HCT116 (cell line): ENCODE data around the gene CELSR3. TPM values are rescaled to one million over a fixed set of nuclear protein-coding genes. Genes with fewer than 3 reads are reported as not detected.

Source experiments
- ATAC-seq: fragments of 200-7000 bp; cut with Tn5 transposase; 2 replicates; pipeline ENCODE4 v1.9.1; 2020; ENCODE audit warnings: mild to moderate bottlenecking, moderate library complexity
- BruUV-seq: library from RNA; stranded (reverse); fragments of 400-500 nt; replicated peaks from 2 replicates; lab custom pipeline; 2021; lab: Mats Ljungman, UMichigan
- CTCF ChIA-PET: fragments of 300-600 bp; sonication (Branson Sonifier 250); formaldehyde crosslinking; loops from one replicate; lab custom pipeline; 2021; ENCODE audit warnings: antibody characterized with exemption; lab: Charles Lee
- POLR2A ChIA-PET: fragments of 300-600, 350-600 bp; sonication (Branson Sonifier 250); formaldehyde crosslinking; loops from one replicate; lab custom pipeline; 2021; ENCODE audit warnings: antibody characterized with exemption; lab: Charles Lee
- RAD21 ChIA-PET, 2 experiments: fragments of 300-600 bp; sonication (Branson Sonifier 250); formaldehyde crosslinking; loops; one replicate each; lab custom pipeline; 2023; ENCODE audit warnings: low total read pairs in 2 of 2; ENCODE audit not compliant: uncharacterized antibody in 2 of 2, unreplicated experiment in 2 of 2, low non-redundant PET in 1 of 2; lab: Charles Lee
- DNase-seq: peaks from one replicate; pipeline ENCODE4 v3.0.0-alpha.2; 2010; ENCODE audit warnings: low read depth, low spot score
- H2AFZ ChIP-seq: fragments of 200-600 bp; shearing (Covaris generic), sonication (generic); 2 replicates; pipeline ENCODE4 v1.6.1; 2017; ENCODE audit warnings: low read depth, mixed run types, mixed read lengths, antibody characterized with exemption, low read length; ENCODE audit not compliant: poor library complexity, severe bottlenecking
- H3K27ac ChIP-seq: 2 replicates; pipeline ENCODE4 v1.5.1; 2012; ENCODE audit warnings: low read depth, low read length
- H3K27me3 ChIP-seq: fragments of 200-600 bp; sonication (generic); 2 replicates; pipeline ENCODE4 v1.6.1; 2016; ENCODE audit warnings: mixed run types, low read length, mixed read lengths; ENCODE audit not compliant: insufficient read depth
- H3K36me3 ChIP-seq, 2 experiments: fragments of 200-500 bp in 1 of 2; fragments of 200-600 bp in 1 of 2; sonication (Bioruptor generic) in 1 of 2; sonication (generic) in 1 of 2; 2 replicates each; pipeline versions ENCODE4 v1.5.1 to v1.6.1; 2014 to 2016; ENCODE audit warnings: low read length in 2 of 2, inconsistent platforms in 1 of 2, mixed read lengths in 1 of 2, mixed run types in 1 of 2; ENCODE audit not compliant: insufficient read depth in 2 of 2, control insufficient read depth in 1 of 2
- H3K4me1 ChIP-seq, 2 experiments: fragments of 200-600 bp in 1 of 2; sonication (generic) in 1 of 2; 2 replicates each; pipeline versions ENCODE4 v1.5.1 to v1.6.1; 2012 to 2017; ENCODE audit warnings: low read length in 2 of 2, inconsistent platforms in 1 of 2, mild to moderate bottlenecking in 1 of 2, mixed read lengths in 1 of 2, mixed run types in 1 of 2, moderate library complexity in 1 of 2; ENCODE audit not compliant: insufficient read depth in 2 of 2, control insufficient read depth in 1 of 2
- H3K4me2 ChIP-seq: fragments of 200-600 bp; sonication (generic); 2 replicates; pipeline ENCODE4 v1.6.1; 2017; ENCODE audit warnings: mixed run types, low read length, mixed read lengths
- H3K4me3 ChIP-seq, 2 experiments: fragments of 200-600 bp in 1 of 2; sonication (generic) in 1 of 2; replicated peaks in 1 of 2; 2 replicates each; pipeline ENCODE4 v1.5.1; 2011 to 2016; ENCODE audit warnings: low read length in 2 of 2, control low read depth in 1 of 2, low read depth in 1 of 2, mild to moderate bottlenecking in 1 of 2, mixed read lengths in 1 of 2, mixed run types in 1 of 2
- H3K79me2 ChIP-seq: fragments of 200-600 bp; sonication (generic); 2 replicates; pipeline ENCODE4 v1.6.1; 2017; ENCODE audit warnings: mild to moderate bottlenecking, mixed run types, low read length, moderate library complexity, mixed read lengths; ENCODE audit not compliant: insufficient read depth
- H3K9ac ChIP-seq: fragments of 200-600 bp; sonication (generic); 2 replicates; pipeline ENCODE4 v1.6.1; 2016; ENCODE audit warnings: low read length, mixed read lengths
- H3K9me2 ChIP-seq: fragments of 200-600 bp; sonication (generic), shearing (Covaris generic); 2 replicates; pipeline ENCODE4 v1.6.1; 2017; ENCODE audit warnings: mixed run types, mild to moderate bottlenecking, moderate library complexity; ENCODE audit not compliant: insufficient read depth
- H3K9me3 ChIP-seq, 2 experiments: fragments of 200-500 bp in 1 of 2; fragments of 200-600 bp in 1 of 2; sonication (Bioruptor generic) in 1 of 2; sonication (generic) in 1 of 2; 2 replicates each; pipeline ENCODE4 v1.6.1; 2014 to 2017; ENCODE audit warnings: low read length in 2 of 2, mixed read lengths in 2 of 2, inconsistent platforms in 1 of 2, low read depth in 1 of 2, mild to moderate bottlenecking in 1 of 2, mixed run types in 1 of 2, moderate library complexity in 1 of 2; ENCODE audit not compliant: control insufficient read depth in 1 of 2, insufficient read depth in 1 of 2
- H4K20me1 ChIP-seq: fragments of 200-600 bp; sonication (generic), shearing (Covaris generic); 2 replicates; pipeline ENCODE4 v1.6.1; 2017; ENCODE audit warnings: mixed run types, mild to moderate bottlenecking, moderate library complexity; ENCODE audit not compliant: insufficient read depth
- POLR2A ChIP-seq: IDR thresholded peaks from 2 replicates; pipeline ENCODE4 v1.7.0; 2011; ENCODE audit warnings: borderline replicate concordance; ENCODE audit not compliant: insufficient read depth, insufficient read length; ENCODE audit errors: extremely low read depth
- SIN3A ChIP-seq: IDR thresholded peaks from 2 replicates; pipeline ENCODE4 v1.6.1; 2012; ENCODE audit warnings: low read depth
- intact Hi-C: fragments of 100-400 bp; cut with micrococcal nuclease; formaldehyde crosslinking; loops from 2 replicates; pipeline ENCODE4 v1.10.0; 2022
- total RNA-seq: library from RNA; stranded (reverse); gene quantifications from one replicate; pipeline ENCODE4 v1.2.1, GENCODE V29; 2021; ENCODE audit not compliant: unreplicated experiment
- TF ChIP-seq, protein P1 (sequence below): IDR thresholded peaks from 2 replicates; pipeline ENCODE4 v1.6.1; 2012; ENCODE audit warnings: low read depth
- TF ChIP-seq, protein P2 (sequence below): IDR thresholded peaks from 2 replicates; pipeline ENCODE4 v1.6.1; 2012

CELSR3 gene
- total RNA-seq, 1 experiment from 2014 or later: 7.8 TPM

DNA sequence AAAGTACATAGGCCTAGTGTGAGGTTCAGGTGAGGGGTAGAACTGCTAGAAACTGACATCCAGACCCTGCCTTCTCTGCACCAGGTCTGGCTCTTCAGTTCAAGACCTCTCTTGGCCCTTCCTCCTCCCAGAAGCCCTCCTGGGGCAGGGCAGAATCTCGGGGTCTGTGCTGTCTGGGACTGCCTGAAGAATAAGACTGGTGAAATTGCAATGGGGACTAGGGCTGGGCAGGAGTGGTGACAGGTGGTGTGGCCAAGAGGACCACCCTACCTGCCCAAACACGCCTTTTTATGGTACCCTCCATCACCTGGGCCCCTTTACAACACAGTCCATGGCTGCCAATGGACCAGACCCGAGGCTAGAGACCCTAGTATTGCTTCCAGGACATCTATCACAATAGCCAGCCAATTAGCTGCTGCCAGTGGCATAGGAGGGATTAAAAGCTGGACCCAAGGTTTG is 24.6 kb upstream of the CELSR3 start:
- H2AFZ ChIP-seq: no peak overlapping the region
- H3K4me2 ChIP-seq: no peak overlapping the region
- BruUV-seq: no TSS peak
- H3K4me3 ChIP-seq: no peak overlapping the region
- no peak overlapping the region for H3K9ac ChIP-seq
- DNase-seq: no peak
- H4K20me1 ChIP-seq: no peaks in the 10 kb centered on the region
- no peaks in the 10 kb centered on the region for H3K9me3 ChIP-seq
- H3K27me3 ChIP-seq: no peaks in the 10 kb centered on the region
- intact Hi-C loops: loop anchor here (5.0 kb wide), 1 partner anchor 265 kb away; no protein-coding TSS in a partner anchor
- H3K27ac ChIP-seq: no peak overlapping the region
- POLR2A ChIA-PET: no interaction called here
- H3K36me3 ChIP-seq: peaks cover 27 to 40% of the 10 kb centered on the region in 2 experiments
- no peak for ATAC-seq
- CTCF ChIA-PET: interaction anchor here (1.6 to 2.0 kb wide), 3 partner anchors 10 to 286 kb away, joined by 4 to 7 read pairs (median 5); partner anchors contain the start of gene CELSR3
- H3K79me2 ChIP-seq: peaks cover 44% of the 10 kb centered on the region
- TF ChIP-seq, protein P1, sequence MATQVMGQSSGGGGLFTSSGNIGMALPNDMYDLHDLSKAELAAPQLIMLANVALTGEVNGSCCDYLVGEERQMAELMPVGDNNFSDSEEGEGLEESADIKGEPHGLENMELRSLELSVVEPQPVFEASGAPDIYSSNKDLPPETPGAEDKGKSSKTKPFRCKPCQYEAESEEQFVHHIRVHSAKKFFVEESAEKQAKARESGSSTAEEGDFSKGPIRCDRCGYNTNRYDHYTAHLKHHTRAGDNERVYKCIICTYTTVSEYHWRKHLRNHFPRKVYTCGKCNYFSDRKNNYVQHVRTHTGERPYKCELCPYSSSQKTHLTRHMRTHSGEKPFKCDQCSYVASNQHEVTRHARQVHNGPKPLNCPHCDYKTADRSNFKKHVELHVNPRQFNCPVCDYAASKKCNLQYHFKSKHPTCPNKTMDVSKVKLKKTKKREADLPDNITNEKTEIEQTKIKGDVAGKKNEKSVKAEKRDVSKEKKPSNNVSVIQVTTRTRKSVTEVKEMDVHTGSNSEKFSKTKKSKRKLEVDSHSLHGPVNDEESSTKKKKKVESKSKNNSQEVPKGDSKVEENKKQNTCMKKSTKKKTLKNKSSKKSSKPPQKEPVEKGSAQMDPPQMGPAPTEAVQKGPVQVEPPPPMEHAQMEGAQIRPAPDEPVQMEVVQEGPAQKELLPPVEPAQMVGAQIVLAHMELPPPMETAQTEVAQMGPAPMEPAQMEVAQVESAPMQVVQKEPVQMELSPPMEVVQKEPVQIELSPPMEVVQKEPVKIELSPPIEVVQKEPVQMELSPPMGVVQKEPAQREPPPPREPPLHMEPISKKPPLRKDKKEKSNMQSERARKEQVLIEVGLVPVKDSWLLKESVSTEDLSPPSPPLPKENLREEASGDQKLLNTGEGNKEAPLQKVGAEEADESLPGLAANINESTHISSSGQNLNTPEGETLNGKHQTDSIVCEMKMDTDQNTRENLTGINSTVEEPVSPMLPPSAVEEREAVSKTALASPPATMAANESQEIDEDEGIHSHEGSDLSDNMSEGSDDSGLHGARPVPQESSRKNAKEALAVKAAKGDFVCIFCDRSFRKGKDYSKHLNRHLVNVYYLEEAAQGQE: no peak
- TF ChIP-seq POLR2A (no peak), SIN3A (0 out of 2 replicates have a peak, but pooled peaks have one; percentile 23)
- TF ChIP-seq, protein P2, sequence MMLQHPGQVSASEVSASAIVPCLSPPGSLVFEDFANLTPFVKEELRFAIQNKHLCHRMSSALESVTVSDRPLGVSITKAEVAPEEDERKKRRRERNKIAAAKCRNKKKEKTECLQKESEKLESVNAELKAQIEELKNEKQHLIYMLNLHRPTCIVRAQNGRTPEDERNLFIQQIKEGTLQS: no peak
- RAD21 ChIA-PET: no interaction called here
- peaks cover 13 to 19% of the 10 kb centered on the region in 2 experiments for H3K4me1 ChIP-seq
- no peaks in the 10 kb centered on the region for H3K9me2 ChIP-seq
